Putamen (tissue), 1 donor: ENCODE measurements around the gene MRM1.

Source experiments
- DNase-seq: peaks from one replicate; pipeline ENCODE4 v3.0.0-alpha.2; 2016; ENCODE audit warnings: low spot score

MRM1 gene

GRCh38 chr17:36631022-36631421 lies 29.6 kb downstream of the MRM1 start:
- DNase-seq: no peak

- DNase-seq: peak; percentile 68
Measured at GRCh38 chr17:36632916-36633771, 31.8 kb downstream of the MRM1 start.

GRCh38 chr17:36640346-36640745 lies 39.0 kb downstream of the MRM1 start:
- no peak for DNase-seq

- DNase-seq: no peak
Measured at GRCh38 chr17:36640836-36641235, 39.5 kb downstream of the MRM1 start.

GRCh38 chr17:36641331-36641876 lies 40.0 kb downstream of the MRM1 start:
- DNase-seq: no peak

- no peak for DNase-seq
Measured at GRCh38 chr17:36641877-36642845, 40.8 kb downstream of the MRM1 start.

GRCh38 chr17:36643086-36643685 lies 41.8 kb downstream of the MRM1 start:
- DNase-seq: no peak

- DNase-seq: no peak
Measured at GRCh38 chr17:36645422-36645821, 44.0 kb downstream of the MRM1 start.

GRCh38 chr17:36647636-36648035 lies 46.3 kb downstream of the MRM1 start:
- no peak for DNase-seq

GRCh38 chr17:36650096-36650775 lies 48.9 kb downstream of the MRM1 start:
- no peak for DNase-seq

- no peak for DNase-seq
Measured at GRCh38 chr17:36653374-36653773, 52.0 kb downstream of the MRM1 start.

GRCh38 chr17:36653856-36654255 lies 52.5 kb downstream of the MRM1 start:
- no peak for DNase-seq

- no peak for DNase-seq
Measured at GRCh38 chr17:36655726-36656125, 54.3 kb downstream of the MRM1 start.

GRCh38 chr17:36657390-36657762 lies 56.0 kb downstream of the MRM1 start:
- no peak for DNase-seq

GRCh38 chr17:36657763-36658490 lies 56.5 kb downstream of the MRM1 start:
- no peak for DNase-seq
